ENCODE measurements around the gene TMED9.
"Not testable (repeated sequence)": the region's sequence is repeated elsewhere in the genome, so short reads cannot be mapped to it uniquely, and the experiment has no call there.

- not testable (repeated sequence) for TF ChIP-seq POLR2AphosphoS5 (IDR thresholded peaks at IDR 0.05); EP300 (IDR thresholded peaks at IDR 0.05; ENCODE audit: low read depth)
- TF ChIP-seq, protein P1, sequence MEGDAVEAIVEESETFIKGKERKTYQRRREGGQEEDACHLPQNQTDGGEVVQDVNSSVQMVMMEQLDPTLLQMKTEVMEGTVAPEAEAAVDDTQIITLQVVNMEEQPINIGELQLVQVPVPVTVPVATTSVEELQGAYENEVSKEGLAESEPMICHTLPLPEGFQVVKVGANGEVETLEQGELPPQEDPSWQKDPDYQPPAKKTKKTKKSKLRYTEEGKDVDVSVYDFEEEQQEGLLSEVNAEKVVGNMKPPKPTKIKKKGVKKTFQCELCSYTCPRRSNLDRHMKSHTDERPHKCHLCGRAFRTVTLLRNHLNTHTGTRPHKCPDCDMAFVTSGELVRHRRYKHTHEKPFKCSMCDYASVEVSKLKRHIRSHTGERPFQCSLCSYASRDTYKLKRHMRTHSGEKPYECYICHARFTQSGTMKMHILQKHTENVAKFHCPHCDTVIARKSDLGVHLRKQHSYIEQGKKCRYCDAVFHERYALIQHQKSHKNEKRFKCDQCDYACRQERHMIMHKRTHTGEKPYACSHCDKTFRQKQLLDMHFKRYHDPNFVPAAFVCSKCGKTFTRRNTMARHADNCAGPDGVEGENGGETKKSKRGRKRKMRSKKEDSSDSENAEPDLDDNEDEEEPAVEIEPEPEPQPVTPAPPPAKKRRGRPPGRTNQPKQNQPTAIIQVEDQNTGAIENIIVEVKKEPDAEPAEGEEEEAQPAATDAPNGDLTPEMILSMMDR (IDR thresholded peaks at IDR 0.05): not testable (repeated sequence)
These were observed 38.2 kb downstream of the TMED9 start for GRCh38 chr5:177630186-177630585.

All from transverse colon (tissue), 4 donors.